H1 (cell line): ENCODE measurements around the gene AFF1. TPM values are rescaled to one million over a fixed set of nuclear protein-coding genes. Genes with fewer than 3 reads are reported as not detected.
A peak's percentile ranks its signal among the peaks of the same experiment; 100 is the strongest.

Experiments
- ASH2L ChIP-seq: fragments of 200-600, 300-600 bp; sonication (generic); IDR thresholded peaks from one replicate; pipeline ENCODE4 v1.7.1; 2017; ENCODE audit warnings: low read length
- CBX8 ChIP-seq: fragments of 300-800, 300-1000 bp; sonication (generic); IDR thresholded peaks from 2 replicates; pipeline ENCODE4 v1.7.1; 2016; ENCODE audit warnings: low read depth, low read length, borderline replicate concordance
- CHD2 ChIP-seq: IDR thresholded peaks from 2 replicates; pipeline ENCODE4 v1.6.1; 2012; ENCODE audit warnings: low read length, improper control_type of control experiment
- E2F6 ChIP-seq: IDR thresholded peaks from 2 replicates; pipeline ENCODE4 v1.6.1; 2012; ENCODE audit warnings: inconsistent platforms
- EGR1 ChIP-seq: IDR thresholded peaks from 2 replicates; pipeline ENCODE4 v1.6.1; 2011; ENCODE audit warnings: low read depth, low read length, borderline replicate concordance
- FOSL1 ChIP-seq: IDR thresholded peaks from 2 replicates; pipeline ENCODE4 v1.6.1; 2011; ENCODE audit warnings: mild to moderate bottlenecking, low read depth, low read length, moderate library complexity; ENCODE audit not compliant: insufficient read depth
- GABPA ChIP-seq: IDR thresholded peaks from 2 replicates; pipeline ENCODE4 v1.6.1; 2011; ENCODE audit warnings: mild to moderate bottlenecking, low read length, moderate library complexity, borderline replicate concordance; ENCODE audit not compliant: insufficient read depth
- GTF2F1 ChIP-seq: IDR thresholded peaks from 2 replicates; pipeline ENCODE4 v1.6.1; 2012; ENCODE audit warnings: low read depth, low read length, improper control_type of control experiment, borderline replicate concordance
- HDAC6 ChIP-seq: IDR thresholded peaks from one replicate; pipeline ENCODE4 v1.7.1; 2012; ENCODE audit warnings: low read depth, mild to moderate bottlenecking, inconsistent platforms, low read length, moderate library complexity
- JUN ChIP-seq: IDR thresholded peaks from 2 replicates; pipeline ENCODE4 v1.6.1; 2011; ENCODE audit warnings: low read depth, mild to moderate bottlenecking, improper control_type of control experiment, low read length
- KDM1A ChIP-seq: fragments of 200-600, 300-600 bp; sonication (generic); IDR thresholded peaks from 2 replicates; pipeline ENCODE4 v1.7.1; 2016; ENCODE audit warnings: mild to moderate bottlenecking, low read length, borderline replicate concordance
- PHF8 ChIP-seq: fragments of 200-600 bp; sonication (generic); conservative IDR thresholded peaks from 2 replicates; pipeline ENCODE4 v1.7.1; 2012; ENCODE audit warnings: low read depth, mild to moderate bottlenecking, inconsistent platforms, low read length, moderate library complexity
- RAD21 ChIP-seq, 2 experiments: IDR thresholded peaks in 1 of 2; conservative IDR thresholded peaks in 1 of 2; 2 replicates each; pipeline ENCODE4 v1.6.1; 2011; ENCODE audit warnings: low read depth in 2 of 2, low read length in 2 of 2, improper control_type of control experiment in 1 of 2, inconsistent platforms in 1 of 2, mild to moderate bottlenecking in 1 of 2, moderate library complexity in 1 of 2
- RFX5 ChIP-seq: IDR thresholded peaks from 2 replicates; pipeline ENCODE4 v1.6.1; 2011; ENCODE audit warnings: low read depth, low read length, improper control_type of control experiment, borderline replicate concordance
- RNF2 ChIP-seq: fragments of 200-900, 300-1000 bp; sonication (generic); IDR thresholded peaks from 2 replicates; pipeline ENCODE4 v1.7.1; 2016; ENCODE audit warnings: borderline replicate concordance, low read depth, mild to moderate bottlenecking, antibody characterized with exemption, low read length; ENCODE audit not compliant: poor library complexity, severe bottlenecking; ENCODE audit errors: missing control alignments
- SAP30 ChIP-seq: fragments of 300-600 bp; sonication (generic); IDR thresholded peaks from 2 replicates; pipeline ENCODE4 v1.7.1; 2012; ENCODE audit warnings: low read length, moderate library complexity, mild to moderate bottlenecking, inconsistent platforms; ENCODE audit not compliant: insufficient read depth, insufficient replicate concordance
- SIRT6 ChIP-seq: IDR thresholded peaks from one replicate; pipeline ENCODE4 v1.7.1; 2012; ENCODE audit warnings: low read length, inconsistent platforms
- SUZ12 ChIP-seq: fragments of 200-600 bp; sonication (generic); IDR thresholded peaks from 2 replicates; pipeline ENCODE4 v1.6.1; 2012; ENCODE audit warnings: mild to moderate bottlenecking, inconsistent platforms, low read length, moderate library complexity, mixed read lengths
- TCF12 ChIP-seq: IDR thresholded peaks from 2 replicates; pipeline ENCODE4 v1.6.1; 2011; ENCODE audit warnings: low read depth, mild to moderate bottlenecking, low read length
- TEAD4 ChIP-seq: IDR thresholded peaks from 2 replicates; pipeline ENCODE4 v1.6.1; 2012; ENCODE audit warnings: low read depth, low read length, inconsistent platforms, mixed read lengths
- USF2 ChIP-seq: IDR thresholded peaks from 2 replicates; pipeline ENCODE4 v1.6.1; 2011; ENCODE audit warnings: low read length, improper control_type of control experiment
- YY1 ChIP-seq: IDR thresholded peaks from 2 replicates; pipeline ENCODE4 v1.6.1; 2011; ENCODE audit warnings: low read depth, mild to moderate bottlenecking, low read length
- polyA plus RNA-seq, 7 experiments: library from polyadenylated mRNA; depleted of rRNA in 3 of 7; stranded (reverse) in 5 of 7; unstranded in 2 of 7; fragments of >200 nt in 5 of 7; fragments of 200-250 nt in 2 of 7; gene quantifications; 1 replicate in 5 of 7; 2 replicates in 1 of 7; 4 replicates in 1 of 7; pipeline versions ENCODE4 v1.2.1 to v1.2.3, GENCODE V29; 2011 to 2013; ENCODE audit warnings: missing spikeins in 2 of 7, mixed read lengths in 2 of 7
- total RNA-seq: library from RNA; stranded (reverse); fragmentation: NEBNext Ultra II Directional; extraction: Animal tissue kit (Norgen Biotek cat#: 25700); gene quantifications from 2 replicates; pipeline ENCODE4 v1.2.1, GENCODE V29; 2021

AFF1 gene
- total and polyA plus RNA-seq, 2 of the 8 experiments (the other 6 are each of a cell fraction or from before 2014, with no cell fraction given) = 14.8 to 85.5 TPM

DNA sequence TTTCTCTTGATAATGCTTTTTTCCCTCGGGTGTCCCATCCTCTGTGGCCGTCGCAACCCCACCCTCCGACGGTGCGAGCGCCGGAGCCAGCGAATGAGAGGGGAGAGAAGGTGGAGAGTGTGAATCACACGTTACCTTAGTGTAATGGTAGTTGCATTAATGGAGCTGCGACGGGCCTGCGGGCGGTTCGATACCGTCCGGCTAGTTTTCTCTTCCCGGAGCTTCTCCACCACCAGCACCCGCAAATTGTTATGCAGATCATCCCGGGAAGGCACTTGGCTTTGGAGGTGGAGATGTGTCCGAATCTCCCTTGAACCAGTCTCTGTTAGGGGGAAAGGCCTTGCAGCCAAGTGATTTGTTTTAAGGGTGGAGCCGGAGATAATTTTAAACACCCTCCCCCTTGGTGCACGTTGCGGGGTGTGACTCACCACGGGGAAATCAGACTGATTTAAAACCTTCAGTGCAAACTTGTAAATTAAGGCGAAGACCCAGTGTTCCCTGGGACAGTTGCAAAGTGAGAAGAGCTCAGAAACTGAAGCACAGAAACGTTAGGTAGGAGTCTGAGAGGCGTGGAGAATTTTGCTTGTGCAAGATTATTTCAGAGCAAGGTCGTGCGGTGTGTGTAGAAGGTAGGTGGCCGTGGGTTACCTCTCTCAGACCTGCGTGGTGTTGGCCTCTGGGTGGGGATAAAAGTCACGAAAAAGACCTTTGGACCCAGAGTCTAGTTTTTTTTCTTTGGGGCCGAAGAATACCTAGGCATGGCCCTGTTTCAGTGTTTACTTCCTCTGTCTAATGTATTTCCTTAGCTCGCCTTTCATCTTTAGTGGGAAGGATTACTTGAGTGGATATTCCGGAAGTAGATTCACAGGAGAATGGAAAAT is 1.3 kb downstream of the AFF1 start (continued):
- no peak for TF ChIP-seq TEAD4
- TF ChIP-seq PHF8 = no peak; the same call in 1 of the 2 replicates
- no peak for TF ChIP-seq RNF2
- TF ChIP-seq RAD21 (IDR thresholded peaks at IDR 0.05 in 1 of 2, conservative IDR thresholded peaks at IDR 0.05 in 1 of 2; ENCODE audit: low read depth in 2 of 2, low read length in 2 of 2) = peak; percentile 4; a peak in 1 of 4 replicates
- TF ChIP-seq CBX8 = no peak
- TF ChIP-seq GTF2F1 = no peak
- TF ChIP-seq ASH2L = peak; percentile 90
- TF ChIP-seq E2F6 = no peak
- TF ChIP-seq HDAC6 = no peak
- TF ChIP-seq CHD2 = no peak
- TF ChIP-seq RFX5 = no peak
- no peak for TF ChIP-seq SIRT6
- no peak for TF ChIP-seq USF2
- no peak for TF ChIP-seq YY1
- TF ChIP-seq GABPA = no peak
- TF ChIP-seq SAP30 = peak; percentile 31
- TF ChIP-seq SUZ12 = no peak
- TF ChIP-seq JUN = no peak
- no peak for TF ChIP-seq FOSL1
- TF ChIP-seq KDM1A = no peak
- TF ChIP-seq TCF12 = no peak
- TF ChIP-seq EGR1 = no peak
